DLD1 (cell line): Measurements from ENCODE around the gene MYH7B.

Experiments used
- in situ Hi-C: cut with HindIII; loops from 2 replicates; pipeline ENCODE4 v1.10.0; 2017; ENCODE audit warnings: low sequenced_read_pairs

The MYH7B gene

GRCh38 chr20:34990231-34990630 is 34.6 kb downstream of the MYH7B start:
- in situ Hi-C loops, result no loop called here

- in situ Hi-C loops, result no loop called here
These were observed 35.1 kb downstream of the MYH7B start for GRCh38 chr20:34990661-34991214.

GRCh38 chr20:34992751-34993417 is 37.2 kb downstream of the MYH7B start:
- in situ Hi-C loops, result no loop called here

- in situ Hi-C loops, result no loop called here
These were observed 38.4 kb downstream of the MYH7B start for GRCh38 chr20:34993941-34994508.

GRCh38 chr20:34994509-34995131 is 39.0 kb downstream of the MYH7B start:
- in situ Hi-C loops, result no loop called here

- in situ Hi-C loops, result no loop called here
These were observed 39.5 kb downstream of the MYH7B start for GRCh38 chr20:34995192-34995591.

- in situ Hi-C loops, result no loop called here
These were observed 40.0 kb downstream of the MYH7B start for GRCh38 chr20:34995696-34996095.

- in situ Hi-C loops, result no loop called here
These were observed 40.8 kb downstream of the MYH7B start for GRCh38 chr20:34996243-34997028.

- in situ Hi-C loops, result no loop called here
These were observed 41.5 kb downstream of the MYH7B start for GRCh38 chr20:34997131-34997561.

- in situ Hi-C loops, result no loop called here
These were observed 42.1 kb downstream of the MYH7B start for GRCh38 chr20:34997774-34998173.

- in situ Hi-C loops, result no loop called here
These were observed 42.8 kb downstream of the MYH7B start for GRCh38 chr20:34998331-34998950.

GRCh38 chr20:34999021-34999451 is 43.4 kb downstream of the MYH7B start:
- in situ Hi-C loops, result no loop called here

GRCh38 chr20:34999782-35000181 is 44.1 kb downstream of the MYH7B start:
- in situ Hi-C loops, result no loop called here

GRCh38 chr20:35000311-35000921 is 44.7 kb downstream of the MYH7B start:
- in situ Hi-C loops, result no loop called here

- in situ Hi-C loops, result no loop called here
These were observed 45.4 kb downstream of the MYH7B start for GRCh38 chr20:35000922-35001595.

- in situ Hi-C loops, result no loop called here
These were observed 46.1 kb downstream of the MYH7B start for GRCh38 chr20:35001596-35002362.

GRCh38 chr20:35002426-35003210 is 47.0 kb downstream of the MYH7B start:
- in situ Hi-C loops, result no loop called here
